Trophoblast cell (in vitro differentiated cells and primary cell): Measurements from ENCODE around the gene OXT.
"Not testable (repeated sequence)": the region's sequence is repeated elsewhere in the genome, so short reads cannot be mapped to it uniquely, and the experiment has no call there.

Experiments used
- DNase-seq, 2 donors: peaks; one replicate each; pipeline ENCODE4 v3.0.0-alpha.2; 2016
- H2AFZ ChIP-seq: 2 replicates; pipeline ENCODE4 v1.6.1; 2013; ENCODE audit warnings: low read length, moderate library complexity, mild to moderate bottlenecking; ENCODE audit not compliant: insufficient read depth, poor library complexity
- H2AK5ac ChIP-seq: 2 replicates; pipeline ENCODE4 v1.6.1; 2013; ENCODE audit warnings: mild to moderate bottlenecking, low read length
- H2BK120ac ChIP-seq: 2 replicates; pipeline ENCODE4 v1.6.1; 2013; ENCODE audit warnings: low read length, mild to moderate bottlenecking, moderate library complexity; ENCODE audit not compliant: insufficient read depth, poor library complexity
- H2BK12ac ChIP-seq: 2 replicates; pipeline ENCODE4 v1.6.1; 2013; ENCODE audit warnings: mild to moderate bottlenecking, low read length, moderate library complexity
- H2BK5ac ChIP-seq: 2 replicates; pipeline ENCODE4 v1.6.1; 2013; ENCODE audit warnings: low read length, low read depth, moderate library complexity, mild to moderate bottlenecking; ENCODE audit not compliant: poor library complexity
- H3K14ac ChIP-seq: 2 replicates; pipeline ENCODE4 v1.6.1; 2013; ENCODE audit warnings: mild to moderate bottlenecking, low read length
- H3K18ac ChIP-seq: 2 replicates; pipeline ENCODE4 v1.6.1; 2013; ENCODE audit warnings: mild to moderate bottlenecking, low read length
- H3K23ac ChIP-seq: 2 replicates; pipeline ENCODE4 v1.6.1; 2013; ENCODE audit warnings: low read length
- H3K27ac ChIP-seq: 2 replicates; pipeline ENCODE4 v1.5.1; 2013; ENCODE audit warnings: low read depth, mild to moderate bottlenecking, inconsistent platforms, low read length, moderate library complexity
- H3K27me3 ChIP-seq: 2 replicates; pipeline ENCODE4 v1.6.1; 2013; ENCODE audit warnings: inconsistent platforms, mild to moderate bottlenecking, low read length, moderate library complexity; ENCODE audit not compliant: insufficient read depth
- H3K36me3 ChIP-seq, 2 experiments: 1 replicate in 1 of 2; 2 replicates in 1 of 2; pipeline ENCODE4 v1.6.1; 2013; ENCODE audit warnings: low read length in 2 of 2, mild to moderate bottlenecking in 2 of 2, moderate library complexity in 1 of 2; ENCODE audit not compliant: insufficient read depth in 2 of 2, control insufficient read depth in 1 of 2
- H3K4ac ChIP-seq: 2 replicates; pipeline ENCODE4 v1.6.1; 2013; ENCODE audit warnings: low read depth, mild to moderate bottlenecking, low read length, moderate library complexity
- H3K4me1 ChIP-seq, 2 experiments: 1 replicate in 1 of 2; 2 replicates in 1 of 2; pipeline ENCODE4 v1.6.1; 2013; ENCODE audit warnings: low read length in 2 of 2, mild to moderate bottlenecking in 2 of 2, moderate library complexity in 1 of 2; ENCODE audit not compliant: insufficient read depth in 2 of 2, control insufficient read depth in 1 of 2
- H3K4me2 ChIP-seq: 2 replicates; pipeline ENCODE4 v1.6.1; 2013; ENCODE audit warnings: inconsistent platforms, mild to moderate bottlenecking, low read length, moderate library complexity
- H3K4me3 ChIP-seq: 2 replicates; pipeline ENCODE4 v1.5.1; 2013; ENCODE audit warnings: mild to moderate bottlenecking, low read depth, low read length, inconsistent platforms
- H3K79me1 ChIP-seq: one replicate; pipeline ENCODE4 v1.6.1; 2013; ENCODE audit warnings: low read length
- H3K79me2 ChIP-seq: 2 replicates; pipeline ENCODE4 v1.6.1; 2013; ENCODE audit warnings: low read length, mild to moderate bottlenecking; ENCODE audit not compliant: control insufficient read depth, insufficient read depth, poor library complexity
- H3K9ac ChIP-seq: 2 replicates; pipeline ENCODE4 v1.6.1; 2013; ENCODE audit warnings: mild to moderate bottlenecking, low read length
- H3K9me3 ChIP-seq: 2 replicates; pipeline ENCODE4 v1.6.1; 2013; ENCODE audit warnings: low read depth, mild to moderate bottlenecking, control low read depth, inconsistent platforms, low read length; ENCODE audit not compliant: insufficient read depth
- H4K12ac ChIP-seq: 2 replicates; pipeline ENCODE4 v1.6.1; 2013; ENCODE audit warnings: low read depth, mild to moderate bottlenecking, low read length, moderate library complexity
- H4K8ac ChIP-seq: 2 replicates; pipeline ENCODE4 v1.6.1; 2013; ENCODE audit warnings: low read depth, mild to moderate bottlenecking, low read length, moderate library complexity
- H4K91ac ChIP-seq: one replicate; pipeline ENCODE4 v1.6.1; 2013; ENCODE audit warnings: low read depth, mild to moderate bottlenecking, low read length, moderate library complexity
- WGBS: extraction: QIAGEN DNeasy Blood & Tissue Kit; methylation state at CpG from one replicate; pipeline ENCODE4 v1.1.7; 2013; ENCODE audit warnings: missing lambda C conversion rate; ENCODE audit not compliant: insufficient read length, insufficient coverage; ENCODE audit errors: extremely low coverage; 5-methylcytosine and 5-hydroxymethylcytosine counted together

The OXT gene

DNA sequence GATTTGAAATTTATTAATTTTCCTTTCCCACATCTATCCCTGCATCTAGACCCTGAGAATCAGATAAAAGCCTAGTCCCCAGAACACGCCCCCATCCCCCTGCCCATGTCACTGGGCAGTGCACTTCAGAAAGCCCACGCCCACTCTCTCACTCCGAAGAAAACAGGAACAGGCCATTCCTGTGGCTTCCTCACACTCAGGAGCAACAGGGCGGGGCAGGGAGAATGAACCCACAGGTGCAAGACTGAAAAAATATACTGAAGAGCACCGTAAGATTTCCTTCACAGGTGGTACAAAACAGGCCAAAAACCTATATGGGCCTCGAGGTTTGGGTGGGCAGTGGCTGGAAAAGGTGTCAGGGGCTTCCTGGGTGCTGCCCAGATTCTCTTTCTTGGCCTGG lies 3.4 kb downstream of the OXT start:
- H3K79me2 ChIP-seq: no peaks in the 10 kb centered on the region
- H3K23ac ChIP-seq: no peak overlapping the region
- no peak overlapping the region for H2AK5ac ChIP-seq
- no peaks in the 10 kb centered on the region for H3K79me1 ChIP-seq
- no CpG with 5 or more reads among the region's 6 CpGs for WGBS
- H3K36me3 ChIP-seq: no peaks in the 10 kb centered on the region
- no peak for DNase-seq
- H3K27me3 ChIP-seq: peaks cover 19% of the 10 kb centered on the region
- H3K4ac ChIP-seq: no peak overlapping the region
- no peak overlapping the region for H3K4me2 ChIP-seq
- H3K14ac ChIP-seq: no peak overlapping the region
- peaks cover 8% of the 10 kb centered on the region for H3K9me3 ChIP-seq
- H3K9ac ChIP-seq: no peak overlapping the region
- no peak overlapping the region for H4K12ac ChIP-seq
- H3K27ac ChIP-seq: no peak overlapping the region
- H2BK5ac ChIP-seq: no peak overlapping the region
- no peak overlapping the region for H4K91ac ChIP-seq
- no peak overlapping the region for H3K18ac ChIP-seq
- no peak overlapping the region for H2AFZ ChIP-seq
- H2BK120ac ChIP-seq: no peak overlapping the region
- no peak overlapping the region for H3K4me3 ChIP-seq
- H4K8ac ChIP-seq: no peak overlapping the region
- no peak overlapping the region for H2BK12ac ChIP-seq
- H3K4me1 ChIP-seq: peaks cover 0 to 3% of the 10 kb centered on the region in 2 experiments

DNA sequence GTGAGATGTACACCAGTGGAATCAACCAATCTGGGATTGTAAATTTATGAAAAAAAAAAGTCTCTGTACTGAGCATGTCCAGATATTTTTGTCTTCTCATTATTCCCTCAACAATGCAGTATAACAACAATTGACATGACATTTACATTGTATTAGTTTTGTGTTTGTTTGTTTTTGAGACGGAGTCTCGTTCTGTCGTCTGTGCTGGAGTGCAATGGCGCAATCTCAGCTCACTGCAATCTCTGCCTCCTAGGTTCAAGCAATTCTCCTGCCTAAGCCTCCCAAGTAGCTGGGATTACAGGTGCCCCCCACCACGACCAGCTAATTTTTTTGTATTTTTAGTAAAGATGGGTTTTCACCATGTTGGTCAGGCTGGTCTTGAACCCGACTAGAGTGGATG lies 3.9 kb downstream of the OXT start:
- not testable (repeated sequence) for H3K4ac ChIP-seq, H4K8ac ChIP-seq, H2BK120ac ChIP-seq, H2AK5ac ChIP-seq, H2AFZ ChIP-seq, H3K4me2 ChIP-seq, H3K27ac ChIP-seq, H3K23ac ChIP-seq, H3K4me3 ChIP-seq, H3K36me3 ChIP-seq, H3K18ac ChIP-seq, H3K79me1 ChIP-seq, H4K91ac ChIP-seq, DNase-seq, H2BK12ac ChIP-seq, H3K9ac ChIP-seq, H2BK5ac ChIP-seq, H3K4me1 ChIP-seq, H3K79me2 ChIP-seq, H3K14ac ChIP-seq, H3K9me3 ChIP-seq, H4K12ac ChIP-seq
- WGBS: no CpG with 5 or more reads among the region's 6 CpGs
- peaks cover 19% of the 10 kb centered on the region for H3K27me3 ChIP-seq

DNA sequence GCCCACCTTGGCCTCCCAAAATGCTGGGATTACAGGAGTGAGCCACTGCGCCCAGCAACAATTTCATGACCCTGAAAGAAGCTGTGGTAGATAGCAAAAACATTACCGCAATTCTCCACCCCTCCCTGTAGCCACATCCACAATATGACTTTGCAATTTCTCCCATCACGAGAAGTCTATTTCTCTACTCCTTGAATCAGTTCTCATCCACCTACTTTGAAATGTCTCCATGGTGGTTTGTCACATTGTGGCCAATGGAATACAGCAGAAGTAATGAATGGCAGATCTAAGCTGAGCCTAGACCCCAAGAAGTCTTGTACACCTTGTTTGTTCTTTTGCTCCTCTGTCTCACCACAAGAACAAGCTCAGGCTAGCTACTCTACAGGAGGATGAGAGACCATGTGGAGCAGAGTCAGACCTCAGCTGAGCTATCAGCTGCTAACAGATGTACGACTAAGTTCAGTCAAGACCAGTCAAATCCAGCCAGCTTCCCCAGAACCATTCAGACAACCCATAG lies 6.3 kb downstream of the OXT start:
- Histone ChIP-seq H3K36me3 (no peaks in the 10 kb centered on the region), H3K4me3 (no peak overlapping the region), H2BK120ac (no peak overlapping the region), H2BK12ac (no peak overlapping the region), H3K18ac (no peak overlapping the region), H2BK5ac (no peak overlapping the region), H3K14ac (no peak overlapping the region), H2AFZ (no peak overlapping the region), H3K9me3 (peaks cover 4% of the 10 kb centered on the region), H3K4me2 (no peak overlapping the region), H3K27ac (no peak overlapping the region), H2AK5ac (no peak overlapping the region), H3K79me1 (no peaks in the 10 kb centered on the region), H4K12ac (no peak overlapping the region), H3K27me3 (peaks cover 23% of the 10 kb centered on the region), H3K4me1 (peaks cover 0 to 4% of the 10 kb centered on the region in 2 experiments), H3K79me2 (no peaks in the 10 kb centered on the region), H4K91ac (no peak overlapping the region), H4K8ac (no peak overlapping the region), H3K23ac (no peak overlapping the region), H3K4ac (no peak overlapping the region), H3K9ac (no peak overlapping the region)
- DNase-seq: no peak
- WGBS: no CpG with 5 or more reads among the region's 4 CpGs

DNA sequence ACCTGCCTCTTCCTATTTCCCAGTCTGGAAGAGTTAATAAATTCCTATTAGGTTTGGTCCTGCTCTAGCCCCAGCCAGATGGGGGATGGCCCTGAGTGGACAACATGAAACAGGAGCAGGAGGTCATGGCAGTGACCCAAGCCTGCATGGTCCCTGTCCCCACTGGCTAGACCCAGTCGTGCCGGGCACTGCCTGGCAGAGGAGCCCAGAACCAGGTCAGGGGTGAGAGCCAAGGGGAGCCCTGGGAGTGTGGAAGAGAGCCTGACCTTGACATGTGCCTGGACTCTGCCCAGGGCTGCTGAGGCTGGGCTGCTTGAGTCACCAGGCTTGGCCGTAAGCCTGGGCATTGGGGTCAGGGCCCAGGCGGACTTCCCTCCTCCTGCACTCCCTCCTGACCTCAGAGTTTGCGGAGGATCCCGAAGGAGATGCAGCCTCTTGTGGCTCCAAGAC lies 9.5 kb downstream of the OXT start:
- Histone ChIP-seq H3K27me3 (peaks cover 37% of the 10 kb centered on the region), H3K4me3 (no peak overlapping the region), H3K4ac (no peak overlapping the region), H3K79me2 (no peaks in the 10 kb centered on the region), H3K23ac (no peak overlapping the region), H2AK5ac (no peak overlapping the region), H3K4me2 (no peak overlapping the region), H4K8ac (no peak overlapping the region), H2AFZ (no peak overlapping the region), H3K36me3 (no peaks in the 10 kb centered on the region), H3K4me1 (peaks cover 0 to 13% of the 10 kb centered on the region in 2 experiments), H3K79me1 (no peaks in the 10 kb centered on the region), H4K91ac (no peak overlapping the region), H3K9ac (no peak overlapping the region), H2BK5ac (no peak overlapping the region), H3K18ac (no peak overlapping the region), H2BK12ac (no peak overlapping the region), H3K9me3 (peaks cover 5% of the 10 kb centered on the region), H3K27ac (no peak overlapping the region), H2BK120ac (no peak overlapping the region), H3K14ac (no peak overlapping the region), H4K12ac (no peak overlapping the region)
- no CpG with 5 or more reads among the region's 6 CpGs for WGBS
- DNase-seq: no peak
